DMS53 (cell line): ENCODE data around the gene PPP1CC.
"Not testable (repeated sequence)": the region's sequence is repeated elsewhere in the genome, so short reads cannot be mapped to it uniquely, and the experiment has no call there.

Experiments
- DNase-seq: peaks from one replicate; lab custom pipeline; 2025; lab: John Stamatoyannopoulos, UW

PPP1CC gene

DNA sequence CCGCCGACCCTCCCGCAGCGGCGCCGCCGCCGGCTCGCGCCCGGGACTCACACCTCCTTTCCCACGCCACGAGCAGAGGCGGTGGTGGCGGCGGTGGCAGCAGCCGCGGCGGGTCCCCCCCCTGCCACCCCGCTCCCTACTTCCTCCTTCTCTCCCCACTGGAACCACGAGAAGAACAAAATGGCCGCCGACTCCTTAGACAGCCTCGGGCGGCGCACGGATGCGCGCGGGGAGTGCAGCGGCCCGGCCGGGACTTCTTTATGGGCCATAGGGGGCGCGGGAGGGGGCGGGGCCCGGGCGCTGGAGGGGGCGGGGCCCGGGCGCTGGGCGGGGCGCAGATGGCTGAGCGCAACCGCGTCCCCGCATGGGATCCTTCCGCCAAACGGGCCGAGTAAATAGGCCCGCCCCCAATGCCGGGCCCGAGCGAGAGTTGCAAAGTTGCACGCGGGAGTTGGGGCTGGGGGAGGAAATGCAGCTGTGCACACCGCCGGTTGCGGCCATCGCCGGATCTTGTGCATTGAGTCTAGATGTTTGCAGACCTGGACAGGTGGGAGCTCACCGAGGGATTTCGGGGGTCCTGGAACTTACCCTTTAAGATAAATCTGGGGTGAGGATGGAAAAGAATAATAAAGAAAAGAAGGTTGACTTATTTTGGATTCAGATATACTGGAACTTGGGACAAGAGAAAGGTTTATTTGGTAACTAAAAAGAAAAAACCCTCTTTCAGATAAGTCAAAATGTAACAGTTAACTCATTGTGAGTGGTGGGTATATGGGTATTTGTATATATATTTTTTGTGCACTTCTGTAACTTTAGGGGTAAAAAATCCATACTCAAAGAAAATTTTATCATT lies at the start of gene PPP1CC:
PPP1CC (minus strand) TSS at position 174 of the 853 bp plus-strand sequence. CDS start 184 bp downstream, outside the sequence.
- peak; percentile 99 for DNase-seq

DNA sequence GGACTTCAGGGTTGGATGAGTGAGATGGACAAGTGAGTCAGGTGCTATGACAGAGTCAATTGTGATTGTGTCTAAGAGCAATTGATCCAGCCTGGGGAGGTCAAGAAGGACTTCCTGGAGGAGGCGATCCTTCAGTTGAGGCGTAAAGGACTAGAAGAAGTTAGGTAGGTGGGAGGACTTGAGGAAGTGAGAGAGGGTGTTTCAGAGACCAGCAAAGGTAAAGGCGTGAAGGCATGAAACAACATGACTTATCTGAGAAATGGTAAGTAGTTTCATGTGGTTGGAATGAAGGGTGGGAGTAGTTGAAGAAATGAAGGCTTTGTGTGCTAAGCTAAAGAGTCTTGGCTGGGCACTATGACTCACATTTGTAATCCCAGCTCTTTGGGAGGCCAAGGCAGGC lies 48.9 kb upstream of the PPP1CC start:
- no peak for DNase-seq

DNA sequence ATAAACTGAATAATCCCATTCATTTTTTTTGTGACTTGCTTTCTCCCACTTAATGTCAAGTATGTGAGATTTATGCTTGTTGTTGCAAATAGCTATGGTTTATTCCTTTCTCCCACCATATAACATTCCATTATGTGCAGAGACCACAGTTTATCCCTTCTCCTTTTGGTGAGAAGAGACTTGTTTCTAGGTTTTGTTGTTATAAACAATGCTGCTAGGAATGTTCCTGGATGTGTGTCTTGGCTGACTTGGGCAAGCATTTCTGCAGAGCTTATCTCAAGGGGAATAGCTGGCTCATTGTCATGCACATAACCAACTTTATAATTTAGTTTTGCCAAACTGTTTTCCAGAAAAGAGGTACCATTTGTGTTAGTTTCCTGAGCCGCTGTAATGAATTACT lies 47.6 kb upstream of the PPP1CC start:
- no peak for DNase-seq

DNA sequence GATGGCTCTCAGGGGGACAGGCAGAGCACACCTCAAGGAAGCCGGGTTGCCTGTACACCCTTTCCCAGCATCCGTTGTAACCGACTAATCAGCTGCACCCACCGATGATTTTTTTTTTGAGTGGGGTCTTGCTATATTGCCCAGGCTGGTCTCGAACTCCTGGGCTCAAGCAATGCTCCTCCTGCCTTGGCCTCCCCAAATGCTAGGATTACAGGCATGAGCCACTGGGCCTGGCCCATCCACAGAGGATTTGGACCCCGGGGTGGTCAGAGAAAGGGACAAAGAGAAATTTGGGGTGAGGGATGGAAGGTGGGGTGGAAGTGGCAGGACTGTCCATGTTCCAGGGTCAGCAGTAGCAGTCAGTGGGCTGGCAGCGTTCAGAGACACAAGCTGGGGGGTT lies 43.3 kb upstream of the PPP1CC start:
- no peak for DNase-seq

DNA sequence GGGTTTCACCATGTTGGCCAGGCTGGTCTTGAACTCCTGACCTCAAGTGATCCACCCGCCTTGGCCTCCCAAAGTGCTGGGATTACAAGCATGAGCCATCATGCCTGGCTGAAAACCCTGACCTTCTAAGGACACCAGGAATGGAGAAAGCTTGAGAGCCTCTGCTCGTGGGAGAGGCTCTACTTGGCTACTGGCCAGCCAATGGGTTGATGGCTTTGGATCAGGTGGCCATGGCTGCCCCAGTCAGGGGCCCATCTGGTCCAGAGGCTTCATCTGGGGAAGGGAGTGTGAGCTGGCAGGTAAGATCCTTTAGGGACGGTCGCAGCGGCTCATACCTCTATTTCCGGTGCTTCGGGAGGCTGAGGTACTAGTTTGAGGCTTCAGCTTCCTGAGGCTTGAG lies 42.5 kb upstream of the PPP1CC start:
- DNase-seq = no peak

DNA sequence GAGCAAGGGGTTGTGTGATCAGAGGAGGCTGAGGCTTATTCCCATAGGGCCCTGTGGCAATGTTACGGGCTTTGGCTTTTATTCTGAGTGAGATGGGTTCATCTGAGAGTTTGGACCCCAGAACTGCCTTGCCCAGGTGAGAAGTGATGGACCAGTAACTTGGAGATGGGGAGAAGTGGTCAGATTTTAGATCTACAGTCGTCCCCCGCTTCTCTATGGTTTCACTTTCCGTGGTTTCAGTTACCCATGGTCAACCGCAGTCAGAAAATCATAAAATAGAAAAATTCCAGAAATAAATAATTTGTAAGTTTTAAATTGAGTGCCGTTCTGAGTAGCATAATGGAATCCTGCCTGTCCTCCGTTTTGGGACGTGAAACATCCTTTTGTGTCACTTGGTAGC lies 40.2 kb upstream of the PPP1CC start:
- no peak for DNase-seq

DNA sequence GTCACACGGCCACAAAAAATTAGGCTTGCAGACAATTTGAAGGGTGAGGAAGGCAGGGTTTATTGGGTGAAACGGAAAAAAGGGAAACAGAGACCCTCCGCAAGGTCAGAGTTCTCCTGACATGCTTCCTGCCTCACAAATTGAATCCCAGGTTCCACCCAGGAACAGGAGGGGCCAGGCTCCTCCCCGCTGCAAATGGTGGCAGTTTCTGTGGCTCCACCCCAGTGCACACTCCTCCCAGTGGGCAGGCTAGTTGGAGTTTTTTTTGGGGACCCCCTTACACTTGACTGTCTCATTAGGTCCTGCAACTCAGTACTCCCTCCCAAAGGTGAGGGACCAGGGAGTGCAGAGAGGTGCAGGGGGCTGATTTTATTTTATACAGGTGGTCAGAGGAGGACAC lies 39.4 kb upstream of the PPP1CC start:
- DNase-seq = no peak

DNA sequence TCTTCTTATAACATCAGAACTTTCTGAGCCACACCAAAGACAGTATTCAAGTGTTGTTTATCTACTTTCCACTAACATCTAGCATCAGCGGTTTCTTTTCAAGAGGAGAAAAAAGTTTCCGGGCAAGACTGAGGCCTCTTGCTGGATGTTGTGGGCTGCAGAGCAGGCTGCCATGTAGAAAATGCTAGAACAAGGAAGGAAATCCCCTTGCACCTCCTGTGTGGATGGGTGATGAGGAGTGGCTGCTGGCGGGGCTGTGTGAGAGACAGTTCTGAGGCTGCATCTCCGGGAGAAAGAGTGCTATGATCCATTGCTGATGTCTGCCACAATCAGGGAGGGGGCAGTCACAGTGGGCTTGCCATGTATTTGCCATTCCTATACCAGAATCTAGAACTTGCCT lies 37.8 kb upstream of the PPP1CC start:
- no peak for DNase-seq

DNA sequence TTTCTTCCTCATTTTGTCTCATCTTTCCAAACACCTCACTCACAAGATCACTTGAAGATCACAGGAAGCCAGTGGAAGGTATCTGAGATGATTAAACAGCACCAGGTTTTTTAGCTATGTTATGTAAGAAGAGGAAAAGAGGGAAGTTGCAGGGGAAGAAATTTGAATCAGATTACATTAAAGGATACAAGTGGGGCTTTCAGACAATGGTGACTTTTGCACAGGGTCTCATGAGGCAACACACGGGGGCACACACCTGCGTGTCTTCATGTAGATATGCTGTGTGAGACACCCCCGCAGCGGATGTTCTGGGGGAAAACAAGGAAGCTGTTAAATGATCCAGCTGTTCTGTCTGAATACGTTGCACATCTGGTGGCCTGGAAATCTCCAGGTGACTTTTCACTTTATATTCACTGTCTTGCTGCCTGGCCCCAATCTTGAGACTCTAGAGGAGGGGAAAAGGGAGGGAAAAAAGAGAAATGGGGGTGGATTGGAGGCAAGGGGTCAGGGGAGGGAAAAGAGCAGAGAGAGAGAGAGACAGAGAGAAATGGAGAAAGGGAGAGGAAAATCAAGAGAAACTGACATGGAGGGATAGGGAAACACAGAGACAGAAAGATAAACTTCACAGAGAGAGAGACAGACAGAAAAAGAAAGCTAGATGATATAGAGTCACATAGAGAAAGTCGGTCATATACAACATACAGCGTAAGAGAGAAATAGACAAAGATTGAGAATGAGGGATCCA lies 36.3 kb upstream of the PPP1CC start:
- DNase-seq = no peak

DNA sequence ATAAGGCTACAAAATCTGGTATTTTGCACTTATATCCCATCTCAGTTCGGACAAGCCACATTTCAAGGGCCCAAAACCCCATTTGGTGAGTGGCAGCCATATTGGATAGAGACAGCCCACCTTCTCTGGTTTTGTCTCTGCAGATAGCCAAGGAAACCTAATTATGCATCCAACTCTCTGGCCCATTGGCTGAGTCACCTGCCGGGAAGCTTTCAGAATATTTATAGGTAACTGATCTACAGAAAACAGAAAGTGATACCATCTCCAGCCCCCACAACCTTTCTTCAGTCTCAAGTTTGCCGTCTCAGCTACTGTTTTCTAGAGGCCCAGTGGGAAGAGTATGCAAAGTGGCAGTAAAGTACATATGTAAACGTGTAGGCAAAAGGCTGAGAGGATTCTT lies 33.7 kb upstream of the PPP1CC start:
- DNase-seq = no peak

DNA sequence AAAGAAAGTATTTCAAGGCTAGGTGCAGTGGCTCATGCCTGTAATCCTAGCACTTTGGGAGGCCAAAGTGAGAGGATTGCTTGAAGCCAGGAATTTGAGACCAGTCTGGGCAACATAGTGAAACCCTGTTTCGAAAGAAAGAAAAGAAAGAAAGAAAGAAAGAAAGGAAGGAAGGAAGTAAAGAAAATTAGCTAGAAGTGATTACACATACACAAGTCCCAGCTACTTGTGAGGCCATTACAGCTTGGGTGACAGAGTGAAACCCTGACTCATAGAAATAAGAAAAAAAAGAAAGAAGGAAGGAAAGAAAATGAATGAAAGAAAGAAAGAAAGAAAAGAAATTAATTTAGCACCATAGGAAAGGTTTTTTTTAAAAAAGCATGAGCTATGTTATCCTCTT lies 33.3 kb upstream of the PPP1CC start:
- DNase-seq = no peak

DNA sequence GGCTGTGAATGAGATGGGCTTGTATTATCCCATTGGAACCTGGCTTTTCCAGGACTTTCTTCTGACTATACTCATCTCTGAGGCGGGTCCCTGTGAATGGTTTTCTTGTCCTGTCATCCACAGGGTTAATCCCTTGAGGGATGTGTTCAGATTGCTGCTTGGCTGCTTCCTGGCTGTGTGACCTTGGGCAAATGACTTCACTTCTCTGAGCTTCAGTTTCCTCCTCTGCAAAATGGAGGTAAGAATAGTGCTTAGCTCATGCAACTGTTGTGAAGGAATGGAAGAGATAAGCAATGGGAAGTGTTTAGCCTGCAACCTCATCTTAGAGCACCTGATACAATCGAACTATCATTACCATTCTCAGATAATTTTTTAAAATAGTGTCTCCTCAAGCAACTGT lies 32.1 kb upstream of the PPP1CC start:
- no peak for DNase-seq

DNA sequence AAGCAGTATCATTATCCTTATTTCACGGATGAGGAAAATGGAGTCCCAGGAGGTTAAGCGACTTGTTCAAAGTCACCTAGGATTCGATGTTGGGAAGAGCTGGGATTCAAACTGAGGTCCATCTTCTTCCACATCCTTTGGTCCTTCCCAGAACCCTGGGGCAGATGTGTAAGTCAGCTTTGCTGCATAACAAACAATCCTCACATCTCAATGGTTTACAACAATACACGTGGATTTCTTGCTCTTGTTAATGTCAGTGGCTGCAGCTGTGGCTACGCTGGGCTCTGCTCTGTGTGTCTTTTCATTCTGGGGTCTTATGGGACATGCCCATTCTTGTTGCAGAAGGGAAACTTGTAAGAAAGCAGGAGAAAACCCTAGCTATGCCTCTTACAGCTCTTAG lies 26.3 kb upstream of the PPP1CC start:
- no peak for DNase-seq

DNA sequence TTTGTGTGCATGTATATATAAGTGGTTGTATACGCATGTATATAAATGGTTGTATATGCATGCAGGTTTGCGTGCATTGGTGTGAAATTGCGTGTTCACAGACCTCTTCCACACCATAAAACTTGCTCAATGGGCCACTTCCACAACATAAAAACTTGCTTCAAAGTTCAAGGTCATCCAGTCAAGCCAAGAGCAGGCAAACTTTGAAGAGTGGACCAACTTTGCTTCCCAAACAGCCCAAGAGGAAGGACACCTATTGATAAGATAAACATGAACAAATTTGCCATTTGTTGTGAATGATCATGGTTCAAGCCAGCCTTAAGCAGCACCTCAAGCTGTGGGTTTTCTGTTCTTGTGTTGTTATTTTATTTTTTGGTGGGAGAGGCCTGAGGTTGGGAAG lies 25.2 kb upstream of the PPP1CC start:
- DNase-seq = no peak

DNA sequence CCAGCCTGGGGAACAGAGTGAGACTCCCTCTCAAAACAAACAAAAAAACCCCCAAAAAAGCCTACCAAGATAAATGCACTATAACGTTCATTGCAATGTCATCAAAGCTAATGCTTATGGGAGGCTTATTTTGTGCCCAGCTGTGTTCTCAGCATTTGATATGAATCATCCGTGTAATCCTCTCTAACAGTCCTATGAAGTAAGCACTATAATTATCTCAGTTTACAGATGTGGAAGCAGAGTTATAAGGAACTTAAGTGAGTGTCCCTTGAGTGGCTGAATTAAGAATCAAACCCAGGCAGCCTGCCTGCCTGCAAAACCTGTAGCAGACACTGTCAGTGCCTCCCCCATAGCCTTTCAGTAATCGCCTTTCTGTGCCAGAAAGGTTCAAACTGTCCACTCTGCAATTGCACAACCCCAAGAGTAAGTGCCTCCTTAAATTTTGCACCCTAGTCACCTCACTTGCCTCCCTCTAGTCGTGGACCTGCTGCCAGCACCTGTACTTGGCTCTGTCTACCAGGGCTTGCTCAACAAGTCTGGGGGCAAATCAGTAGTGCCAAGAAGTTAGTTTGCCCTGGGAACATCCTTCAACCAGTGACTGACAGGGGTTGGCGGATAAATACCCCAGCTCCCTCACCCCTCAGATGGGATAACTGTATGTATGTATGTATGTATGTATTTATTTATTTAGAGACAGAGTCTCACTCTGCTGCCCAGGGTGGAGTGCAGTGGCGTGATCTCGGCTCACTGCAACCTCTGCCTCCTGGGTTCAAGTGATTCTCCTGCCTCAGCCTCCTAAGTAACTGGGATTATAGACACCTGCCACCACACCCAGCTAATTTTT lies 23.8 kb upstream of the PPP1CC start:
- no peak for DNase-seq

DNA sequence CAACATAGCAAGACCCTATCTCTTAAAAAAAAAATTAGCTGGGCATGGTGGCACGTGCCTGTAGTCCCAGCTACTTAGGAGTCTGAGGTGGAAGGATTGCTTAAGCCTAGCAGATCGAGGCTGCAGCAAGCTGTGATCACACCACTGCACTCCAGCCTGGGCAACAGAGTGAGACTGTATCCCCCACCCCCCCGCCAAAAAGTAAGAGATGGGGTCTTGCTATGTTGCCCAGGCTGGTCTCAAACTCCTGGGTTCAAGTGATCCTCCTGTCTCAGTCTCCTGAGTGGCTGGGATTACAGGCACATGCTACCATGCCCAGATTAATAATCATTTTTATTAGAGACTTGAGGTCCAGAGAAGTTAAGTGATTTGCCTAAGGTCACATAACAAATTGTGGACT lies 22.9 kb upstream of the PPP1CC start:
- DNase-seq = not testable (repeated sequence)

DNA sequence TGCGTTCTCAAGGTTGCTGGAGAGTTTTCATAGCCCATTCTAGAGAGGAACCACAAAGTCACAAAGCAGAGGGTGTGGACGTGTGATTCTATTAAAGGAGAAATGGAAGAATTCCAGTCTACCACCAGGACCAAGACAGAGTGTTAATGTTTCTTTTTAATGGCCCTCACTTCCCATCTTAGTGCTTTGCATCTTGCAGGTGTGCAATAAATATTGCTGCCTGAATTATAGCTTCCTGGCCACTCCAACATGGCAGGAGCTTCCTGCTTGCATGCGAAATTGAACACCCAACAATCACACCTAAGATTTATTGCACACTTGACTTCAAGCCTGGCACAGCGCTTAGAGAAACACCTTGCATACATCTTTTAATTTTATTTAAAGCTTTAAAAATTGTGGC lies 22.4 kb upstream of the PPP1CC start:
- DNase-seq = no peak

DNA sequence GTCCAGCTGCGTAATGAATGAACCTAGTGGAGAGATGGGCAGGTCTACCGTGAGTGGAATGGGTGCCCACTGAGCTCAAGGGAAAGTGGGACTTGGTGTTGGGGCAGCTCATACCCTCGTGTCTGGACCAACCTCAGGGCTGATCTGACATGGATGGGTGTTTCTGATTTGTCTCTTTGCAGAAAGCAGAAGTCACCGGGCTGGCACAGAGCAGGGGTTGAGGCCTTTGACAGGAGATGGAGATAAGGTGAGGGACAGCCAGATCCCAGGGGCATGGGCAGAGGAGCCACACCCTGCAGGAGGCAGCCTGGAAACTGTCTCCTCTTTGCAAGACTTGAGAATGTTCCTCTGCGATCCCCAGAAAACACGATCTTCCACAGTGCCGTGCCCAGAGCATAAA lies 20.9 kb upstream of the PPP1CC start:
- no peak for DNase-seq

DNA sequence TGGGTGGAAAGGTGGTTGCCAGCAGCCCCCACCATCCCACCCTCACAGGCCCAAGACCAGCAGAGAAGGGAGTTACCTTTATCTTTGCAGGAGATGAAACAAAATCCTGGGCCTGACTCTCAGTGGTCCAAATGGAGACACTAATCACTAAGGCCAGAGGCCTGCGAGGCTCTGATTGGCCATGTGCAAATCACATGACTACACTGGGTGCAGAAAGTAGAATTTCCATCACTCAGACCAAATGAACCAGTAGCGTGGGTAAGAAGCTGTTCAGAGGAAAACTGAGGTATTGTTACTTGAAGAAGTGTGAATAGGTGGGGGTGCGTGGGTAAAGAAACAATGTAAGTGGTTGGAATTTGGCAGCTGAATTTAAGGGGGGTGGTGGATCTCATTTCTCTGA lies 20.2 kb upstream of the PPP1CC start:
- DNase-seq = no peak

DNA sequence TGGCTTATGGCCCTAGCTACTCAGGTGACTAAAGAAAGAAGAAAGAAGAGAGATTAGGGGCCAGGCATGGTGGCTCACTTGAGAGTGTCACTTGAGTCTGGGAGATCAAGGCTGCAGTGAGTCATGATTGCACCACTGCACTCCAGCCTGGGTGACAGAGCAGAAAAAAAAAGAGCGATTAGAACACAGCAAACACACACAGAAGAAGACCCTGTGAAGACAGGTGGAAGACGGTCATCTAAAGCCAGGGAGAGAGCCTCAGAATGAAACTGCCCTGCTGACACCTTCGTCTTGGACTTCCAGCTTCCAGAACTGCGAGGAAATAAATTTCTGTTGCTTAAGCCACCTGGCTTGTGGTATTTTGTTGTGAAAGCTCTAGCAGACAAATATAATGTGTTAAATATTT lies 17.5 kb upstream of the PPP1CC start:
- DNase-seq = peak; percentile 58

DNA sequence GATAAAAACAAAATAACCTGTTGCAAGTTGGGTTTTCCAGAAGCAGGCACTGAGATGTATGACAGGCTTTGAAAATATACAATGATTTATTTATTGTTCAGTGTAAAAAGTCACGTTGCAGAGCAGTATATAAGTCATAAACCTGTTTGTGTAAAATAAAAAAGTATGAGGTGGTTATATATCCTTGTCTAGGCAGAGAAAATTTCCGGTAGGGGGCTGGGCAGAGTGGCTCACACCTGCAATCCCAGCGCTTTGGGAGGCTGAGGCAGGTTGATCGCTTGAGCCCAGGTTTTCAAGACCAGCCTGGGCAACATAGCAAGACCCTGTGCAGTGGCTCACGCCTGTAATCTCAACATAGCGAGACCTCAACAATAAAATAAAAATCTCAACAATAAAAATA lies 16.2 kb upstream of the PPP1CC start:
- no peak for DNase-seq

DNA sequence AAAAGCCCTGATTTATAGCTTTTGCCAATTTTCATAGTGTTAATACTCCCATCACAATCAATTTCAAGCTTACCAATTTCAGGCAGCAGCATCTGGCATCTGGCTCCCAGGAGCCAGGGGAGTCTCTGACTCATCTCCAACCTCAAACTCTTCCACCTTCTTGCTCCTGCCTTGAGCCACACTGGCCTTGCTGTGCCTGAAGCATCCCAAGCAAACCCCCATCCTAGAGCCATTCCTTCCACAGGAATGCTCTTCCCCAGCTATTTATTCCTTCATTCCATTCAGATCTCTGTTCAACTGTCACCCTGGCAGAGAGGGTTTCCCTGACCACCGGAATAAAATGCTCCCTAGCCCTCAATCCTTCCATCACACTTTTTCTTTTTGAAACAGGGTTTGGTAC lies 13.9 kb upstream of the PPP1CC start:
- DNase-seq = no peak
